Testis (tissue), 2 donors: ENCODE results near the gene SGCG.

Experiments
- CTCF ChIP-seq, 3 experiments: fragments of 450-650 bp in 2 of 3; fragments of 200-600 bp in 1 of 3; sonication (generic) in 1 of 3; IDR thresholded peaks; one replicate each; pipeline ENCODE4 v1.5.1; 2016 to 2019; ENCODE audit warnings: antibody characterized with exemption in 3 of 3, mild to moderate bottlenecking in 2 of 3, moderate library complexity in 1 of 3
- POLR2A ChIP-seq: fragments of 450-650 bp; IDR thresholded peaks from one replicate; pipeline ENCODE4 v1.6.1; 2017; ENCODE audit warnings: antibody characterized with exemption, mild to moderate bottlenecking, moderate library complexity

DNA sequence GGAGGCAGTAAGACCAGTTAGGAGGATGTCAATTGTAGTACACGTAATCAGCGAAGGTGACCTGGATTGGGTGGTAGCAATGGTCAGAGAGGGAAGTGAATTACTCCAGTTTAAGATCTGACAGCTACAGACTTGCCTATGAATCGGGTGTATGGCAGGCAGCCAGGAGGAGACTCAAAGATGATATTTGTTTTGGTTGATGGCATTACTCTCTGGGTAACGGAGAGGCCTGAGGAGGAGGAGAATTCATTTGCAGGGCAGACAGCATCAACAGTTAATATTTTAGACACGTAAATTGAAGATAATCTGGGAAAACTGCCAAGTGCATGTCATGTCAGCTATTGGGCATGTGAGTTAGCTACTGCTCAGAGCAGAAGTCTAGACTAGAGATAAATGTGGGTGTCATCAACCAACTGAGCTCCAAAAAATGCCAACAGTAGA, 109.2 kb downstream of the SGCG start:
- TF ChIP-seq CTCF (IDR thresholded peaks at IDR 0.05) (no peak), POLR2A (no peak)
